PC-3 (cell line): ENCODE results near the gene HIPK1. TPM values are rescaled to one million over a fixed set of nuclear protein-coding genes. Genes with fewer than 3 reads are reported as not detected.

ENCODE experiments used
- ATAC-seq: fragments of 200-7000 bp; cut with Tn5 transposase; 2 replicates; pipeline ENCODE4 v1.9.1; 2020; ENCODE audit warnings: mild to moderate bottlenecking, moderate library complexity
- BruUV-seq: library from RNA; stranded (reverse); fragments of 400-500 nt; replicated peaks from 2 replicates; lab custom pipeline; 2021; lab: Mats Ljungman, UMichigan
- CTCF ChIA-PET: fragments of 300-600 bp; sonication (Branson Sonifier 250); formaldehyde crosslinking; loops from one replicate; lab custom pipeline; 2022; ENCODE audit warnings: antibody characterized with exemption; lab: Charles Lee
- POLR2A ChIA-PET: fragments of 300-600 bp; sonication (Branson Sonifier 250); formaldehyde crosslinking; loops from one replicate; lab custom pipeline; 2022; ENCODE audit warnings: antibody characterized with exemption; ENCODE audit not compliant: unreplicated experiment; lab: Charles Lee
- DNase-seq: peaks from one replicate; pipeline ENCODE4 v3.0.0-alpha.2; 2015
- H2AFZ ChIP-seq: fragments of 300-600 bp; sonication (generic); 2 replicates; pipeline ENCODE4 v1.6.0; 2016; ENCODE audit warnings: antibody characterized with exemption, low read length
- H3F3A ChIP-seq: fragments of 300-600 bp; sonication (generic); one replicate; pipeline ENCODE4 v1.6.0; 2017; ENCODE audit warnings: antibody characterized with exemption, low read length, control low read depth, mild to moderate bottlenecking; ENCODE audit not compliant: unreplicated experiment
- H3K27ac ChIP-seq: fragments of 300-600 bp; sonication (generic); 2 replicates; pipeline ENCODE4 v1.5.1; 2016; ENCODE audit warnings: mild to moderate bottlenecking, low read length
- H3K27me3 ChIP-seq: fragments of 300-600 bp; sonication (generic); 2 replicates; pipeline ENCODE4 v1.6.1; 2016; ENCODE audit warnings: low read length, mixed read lengths
- H3K36me3 ChIP-seq: fragments of 300-600 bp; sonication (generic); 2 replicates; pipeline ENCODE4 v1.6.1; 2016; ENCODE audit warnings: low read depth, mixed run types, low read length, mixed read lengths
- H3K4me1 ChIP-seq: fragments of 300-600 bp; sonication (generic); 2 replicates; pipeline ENCODE4 v1.5.1; 2016; ENCODE audit warnings: low read length; ENCODE audit not compliant: insufficient read depth
- H3K4me2 ChIP-seq: fragments of 300-600 bp; sonication (generic); 2 replicates; pipeline ENCODE4 v1.6.0; 2016; ENCODE audit warnings: low read length
- H3K4me3 ChIP-seq: fragments of 300-600 bp; sonication (generic); 2 replicates; pipeline ENCODE4 v1.5.1; 2016; ENCODE audit warnings: mild to moderate bottlenecking, low read length, mixed read lengths
- H3K79me2 ChIP-seq: fragments of 300-600 bp; sonication (generic); 2 replicates; pipeline ENCODE4 v1.6.1; 2017; ENCODE audit warnings: low read length, mixed read lengths
- H3K9ac ChIP-seq: fragments of 300-600 bp; sonication (generic); 2 replicates; pipeline ENCODE4 v1.6.0; 2016; ENCODE audit warnings: mild to moderate bottlenecking, low read length
- H3K9me2 ChIP-seq: fragments of 300-600 bp; sonication (generic); replicated peaks from 2 replicates; pipeline ENCODE4 v1.6.1; 2016; ENCODE audit warnings: mixed run types, low read length, mixed read lengths
- H3K9me3 ChIP-seq: fragments of 300-600 bp; sonication (generic); 2 replicates; pipeline ENCODE4 v1.6.1; 2016; ENCODE audit warnings: low read length, mixed read lengths
- H4K20me1 ChIP-seq: fragments of 300-600 bp; sonication (generic); 2 replicates; pipeline ENCODE4 v1.6.1; 2016; ENCODE audit warnings: low read length, mixed read lengths
- EZH2 ChIP-seq: fragments of 300-600 bp; sonication (generic); IDR thresholded peaks from one replicate; pipeline ENCODE4 v1.6.1; 2017; ENCODE audit warnings: antibody characterized with exemption, mild to moderate bottlenecking, low read length; ENCODE audit not compliant: unreplicated experiment
- EZH2phosphoT487 ChIP-seq: fragments of 300-600 bp; sonication (generic); IDR thresholded peaks from 2 replicates; pipeline ENCODE4 v1.6.1; 2018; ENCODE audit warnings: mild to moderate bottlenecking, antibody characterized with exemption, low read length, borderline replicate concordance
- intact Hi-C: fragments of 100-400 bp; cut with micrococcal nuclease; formaldehyde crosslinking; loops from 2 replicates; pipeline ENCODE4 v1.9.0; 2023
- total RNA-seq: library from RNA; depleted of rRNA; stranded (reverse); fragments of >200 nt; gene quantifications from 2 replicates; pipeline ENCODE4 v1.2.3, GENCODE V29; 2014
- TF ChIP-seq, protein P1 (sequence below): fragments of 300-600 bp; sonication (generic); conservative IDR thresholded peaks from 2 replicates; pipeline ENCODE4 v1.5.1; 2017; ENCODE audit warnings: antibody characterized with exemption, low read depth, mild to moderate bottlenecking, low read length

Gene HIPK1
- total RNA-seq, 1 experiment from 2014 or later, result 19.9 TPM

DNA sequence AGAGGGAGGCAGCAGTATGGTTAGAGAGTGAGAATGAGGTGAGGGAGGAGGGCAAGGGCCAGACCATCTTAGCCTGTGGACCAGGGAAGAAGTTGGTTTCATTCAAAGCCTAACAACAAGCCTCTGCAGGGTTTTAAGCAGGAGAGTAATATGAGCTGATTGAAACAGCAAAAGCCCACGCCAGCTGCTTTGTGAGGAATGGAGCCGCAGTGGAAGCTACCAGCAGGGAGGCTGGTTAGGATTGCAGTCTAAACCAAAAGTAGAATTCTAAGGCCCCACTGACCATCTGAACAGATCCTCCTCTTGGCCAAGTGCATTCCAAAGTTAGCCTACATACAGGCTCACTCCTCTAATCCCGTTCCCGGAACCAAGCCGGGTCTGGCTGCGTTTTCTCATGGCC lies 94.9 kb downstream of the HIPK1 start:
- Histone ChIP-seq H3F3A (no peaks in the 10 kb centered on the region), H3K27me3 (no peaks in the 10 kb centered on the region), H3K79me2 (no peaks in the 10 kb centered on the region), H3K9ac (no peak overlapping the region), H2AFZ (no peak overlapping the region), H3K4me1 (no peaks in the 10 kb centered on the region), H3K27ac (no peak overlapping the region), H4K20me1 (no peaks in the 10 kb centered on the region), H3K4me3 (no peak overlapping the region), H3K9me3 (no peaks in the 10 kb centered on the region), H3K4me2 (no peak overlapping the region), H3K36me3 (no peaks in the 10 kb centered on the region), H3K9me2 (no peaks in the 10 kb centered on the region)
- DNase-seq (no peak), ATAC-seq (no peak)
- ChIA-PET CTCF (interaction anchor here (0.6 kb wide), 2 partner anchors 117 to 1119 kb away, joined by 3 to 7 read pairs; no protein-coding TSS in a partner anchor), POLR2A (no interaction called here)
- intact Hi-C loops, result no loop called here
- no peak for TF ChIP-seq EZH2
- no peak for TF ChIP-seq EZH2phosphoT487
- TF ChIP-seq, protein P1, sequence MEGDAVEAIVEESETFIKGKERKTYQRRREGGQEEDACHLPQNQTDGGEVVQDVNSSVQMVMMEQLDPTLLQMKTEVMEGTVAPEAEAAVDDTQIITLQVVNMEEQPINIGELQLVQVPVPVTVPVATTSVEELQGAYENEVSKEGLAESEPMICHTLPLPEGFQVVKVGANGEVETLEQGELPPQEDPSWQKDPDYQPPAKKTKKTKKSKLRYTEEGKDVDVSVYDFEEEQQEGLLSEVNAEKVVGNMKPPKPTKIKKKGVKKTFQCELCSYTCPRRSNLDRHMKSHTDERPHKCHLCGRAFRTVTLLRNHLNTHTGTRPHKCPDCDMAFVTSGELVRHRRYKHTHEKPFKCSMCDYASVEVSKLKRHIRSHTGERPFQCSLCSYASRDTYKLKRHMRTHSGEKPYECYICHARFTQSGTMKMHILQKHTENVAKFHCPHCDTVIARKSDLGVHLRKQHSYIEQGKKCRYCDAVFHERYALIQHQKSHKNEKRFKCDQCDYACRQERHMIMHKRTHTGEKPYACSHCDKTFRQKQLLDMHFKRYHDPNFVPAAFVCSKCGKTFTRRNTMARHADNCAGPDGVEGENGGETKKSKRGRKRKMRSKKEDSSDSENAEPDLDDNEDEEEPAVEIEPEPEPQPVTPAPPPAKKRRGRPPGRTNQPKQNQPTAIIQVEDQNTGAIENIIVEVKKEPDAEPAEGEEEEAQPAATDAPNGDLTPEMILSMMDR, result no peak
- BruUV-seq, result no TSS peak

DNA sequence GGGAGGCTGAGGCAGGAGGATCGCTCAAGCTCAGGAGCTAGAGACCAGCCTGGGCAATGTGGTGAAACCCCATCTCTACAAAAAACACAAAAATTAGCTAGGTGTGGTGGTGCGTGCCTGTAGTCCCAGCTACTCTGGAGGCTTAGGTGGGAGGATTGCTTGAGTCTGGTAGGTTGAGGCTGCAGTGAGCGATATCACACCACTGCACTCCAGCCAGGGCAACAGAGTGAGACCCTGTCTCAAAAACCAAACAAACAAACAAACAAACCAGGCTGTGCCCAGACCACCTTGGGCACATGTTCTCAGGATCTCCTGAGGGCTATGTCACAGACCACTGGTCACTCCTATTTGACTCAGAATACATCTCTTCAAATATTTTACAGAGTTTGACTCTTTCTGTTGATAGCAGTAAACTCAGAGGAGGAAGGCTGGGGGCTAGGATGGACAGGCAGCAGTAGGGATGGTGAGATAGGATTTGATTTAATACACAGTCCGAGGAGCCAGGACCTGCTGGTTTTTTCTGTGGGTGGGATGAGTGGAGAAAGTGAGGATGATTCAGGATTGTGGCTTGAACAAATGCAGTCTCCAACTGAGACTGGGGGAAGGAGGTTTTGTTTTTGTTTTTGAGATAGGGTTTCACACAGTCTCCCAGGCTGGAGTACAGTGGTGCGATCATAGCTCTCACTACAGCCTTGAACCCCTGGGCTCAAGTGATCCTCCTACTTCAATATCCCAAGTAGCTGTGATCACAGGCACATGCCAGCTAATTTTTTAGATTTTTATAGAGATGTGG lies 96.7 kb downstream of the HIPK1 start:
- no peaks in the 10 kb centered on the region for H4K20me1 ChIP-seq
- no peak overlapping the region for H3K4me2 ChIP-seq
- ChIA-PET CTCF (no interaction called here), POLR2A (no interaction called here)
- H3K4me3 ChIP-seq, result no peak overlapping the region
- H3K9me2 ChIP-seq, result no peaks in the 10 kb centered on the region
- no peak overlapping the region for H2AFZ ChIP-seq
- H3K9me3 ChIP-seq, result no peaks in the 10 kb centered on the region
- H3K79me2 ChIP-seq, result no peaks in the 10 kb centered on the region
- no TSS peak for BruUV-seq
- DNase-seq, result no peak
- H3K36me3 ChIP-seq, result no peaks in the 10 kb centered on the region
- no peaks in the 10 kb centered on the region for H3K27me3 ChIP-seq
- no peak overlapping the region for H3K27ac ChIP-seq
- intact Hi-C loops, result no loop called here
- H3K9ac ChIP-seq, result no peak overlapping the region
- no peaks in the 10 kb centered on the region for H3K4me1 ChIP-seq
- no peak for ATAC-seq
- H3F3A ChIP-seq, result no peaks in the 10 kb centered on the region
- TF ChIP-seq EZH2phosphoT487 (no peak), EZH2 (no peak)
- TF ChIP-seq, protein P1, result no peak

DNA sequence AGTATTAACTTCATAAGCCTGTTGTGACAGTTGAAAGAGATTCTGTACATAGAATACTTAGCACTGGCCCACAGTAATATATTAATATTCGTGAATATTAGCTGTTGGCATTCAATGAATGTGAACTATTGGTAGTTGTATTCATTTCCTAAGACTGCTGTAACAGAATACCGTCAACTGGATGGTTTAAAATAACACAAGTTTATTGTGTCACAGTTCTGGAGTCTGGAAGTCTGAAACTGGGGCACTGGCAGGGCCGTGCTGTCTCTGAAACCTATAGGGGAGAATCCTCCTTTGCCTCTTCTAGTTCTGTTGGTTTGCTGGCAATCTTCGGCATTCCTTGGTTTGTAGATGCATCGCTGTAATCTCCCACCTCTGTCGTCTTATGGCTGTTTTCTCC lies 97.7 kb downstream of the HIPK1 start:
- H3K9me3 ChIP-seq, result no peaks in the 10 kb centered on the region
- no peaks in the 10 kb centered on the region for H4K20me1 ChIP-seq
- no peaks in the 10 kb centered on the region for H3K36me3 ChIP-seq
- DNase-seq (no peak), ATAC-seq (no peak)
- H3K4me3 ChIP-seq, result no peak overlapping the region
- TF ChIP-seq EZH2 (no peak), EZH2phosphoT487 (no peak)
- TF ChIP-seq, protein P1, result no peak
- ChIA-PET CTCF (no interaction called here), POLR2A (no interaction called here)
- no peaks in the 10 kb centered on the region for H3K9me2 ChIP-seq
- no TSS peak for BruUV-seq
- no peak overlapping the region for H3K9ac ChIP-seq
- no peak overlapping the region for H3K27ac ChIP-seq
- peaks cover 3% of the 10 kb centered on the region; the same call in 1 of the 2 replicates for H3K4me1 ChIP-seq
- H3K27me3 ChIP-seq, result no peaks in the 10 kb centered on the region
- H3F3A ChIP-seq, result no peaks in the 10 kb centered on the region
- intact Hi-C loops, result no loop called here
- H3K4me2 ChIP-seq, result no peak overlapping the region
- H2AFZ ChIP-seq, result no peak overlapping the region
- H3K79me2 ChIP-seq, result no peaks in the 10 kb centered on the region
